RWPE2 (cell line): ENCODE measurements around the gene TMEM45B.
A peak's percentile ranks its signal among the peaks of the same experiment; 100 is the strongest.

Experiments
- ATAC-seq: fragments of 200-7000 bp; cut with Tn5 transposase; 3 replicates; pipeline ENCODE4 v1.9.1; 2021; ENCODE audit warnings: low read depth
- DNase-seq: peaks from one replicate; pipeline ENCODE4 v3.0.0-alpha.2; 2020; ENCODE audit warnings: low spot score
- H3K27ac ChIP-seq: fragments of 450-650 bp; 2 replicates; pipeline ENCODE4 v1.5.1; 2017; ENCODE audit warnings: mild to moderate bottlenecking; ENCODE audit not compliant: poor library complexity, severe bottlenecking
- H3K27me3 ChIP-seq: fragments of 250-450 bp; sonication (Bioruptor Pico); 2 replicates; pipeline ENCODE4 v1.5.1; 2021; ENCODE audit warnings: mild to moderate bottlenecking, moderate library complexity; ENCODE audit not compliant: insufficient read depth, poor library complexity, severe bottlenecking
- H3K36me3 ChIP-seq: fragments of 250-450 bp; sonication (Bioruptor Pico); 2 replicates; pipeline ENCODE4 v1.5.1; 2020; ENCODE audit warnings: low read depth, mild to moderate bottlenecking, moderate library complexity
- H3K4me1 ChIP-seq: fragments of 250-450 bp; sonication (Bioruptor Pico); 2 replicates; pipeline ENCODE4 v1.5.1; 2021; ENCODE audit warnings: mild to moderate bottlenecking, moderate library complexity; ENCODE audit not compliant: insufficient read depth, poor library complexity, severe bottlenecking
- H3K4me3 ChIP-seq: fragments of 250-450 bp; sonication (Bioruptor Pico); 2 replicates; pipeline ENCODE4 v1.5.1; 2021; ENCODE audit warnings: mild to moderate bottlenecking, moderate library complexity; ENCODE audit not compliant: severe bottlenecking
- H3K9me3 ChIP-seq: fragments of 250-450 bp; sonication (Bioruptor Pico); 2 replicates; pipeline ENCODE4 v1.5.1; 2021; ENCODE audit warnings: mild to moderate bottlenecking, moderate library complexity; ENCODE audit not compliant: severe bottlenecking
- TF ChIP-seq, protein P1 (sequence below): fragments of 450-650 bp; IDR thresholded peaks from one replicate; pipeline ENCODE4 v1.5.1; 2017; ENCODE audit warnings: mild to moderate bottlenecking, moderate library complexity; ENCODE audit not compliant: poor library complexity, severe bottlenecking

TMEM45B gene

DNA sequence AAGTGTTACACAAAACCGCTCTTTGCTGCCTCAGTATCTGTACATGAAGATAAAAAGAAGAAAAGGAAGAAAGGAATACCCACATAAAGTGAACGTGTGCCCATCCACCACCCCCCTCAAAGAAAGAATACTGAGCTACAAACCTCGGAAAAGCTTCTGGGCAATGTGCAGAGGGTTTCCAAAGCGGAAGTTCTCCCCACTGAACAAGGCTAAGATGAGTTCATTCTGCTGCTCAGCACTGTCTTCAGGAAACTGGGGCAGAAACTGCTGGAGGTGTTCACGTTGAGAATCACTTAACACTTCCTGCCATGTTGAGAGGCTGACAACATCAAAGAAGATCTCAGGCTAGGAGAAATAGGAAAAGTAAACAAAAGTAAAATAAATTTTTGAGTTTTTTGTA, 72.8 kb downstream of the TMEM45B start:
- H3K36me3 ChIP-seq: peaks cover 96% of the 10 kb centered on the region
- ATAC-seq (no peak), DNase-seq (no peak)
- TF ChIP-seq, protein P1, sequence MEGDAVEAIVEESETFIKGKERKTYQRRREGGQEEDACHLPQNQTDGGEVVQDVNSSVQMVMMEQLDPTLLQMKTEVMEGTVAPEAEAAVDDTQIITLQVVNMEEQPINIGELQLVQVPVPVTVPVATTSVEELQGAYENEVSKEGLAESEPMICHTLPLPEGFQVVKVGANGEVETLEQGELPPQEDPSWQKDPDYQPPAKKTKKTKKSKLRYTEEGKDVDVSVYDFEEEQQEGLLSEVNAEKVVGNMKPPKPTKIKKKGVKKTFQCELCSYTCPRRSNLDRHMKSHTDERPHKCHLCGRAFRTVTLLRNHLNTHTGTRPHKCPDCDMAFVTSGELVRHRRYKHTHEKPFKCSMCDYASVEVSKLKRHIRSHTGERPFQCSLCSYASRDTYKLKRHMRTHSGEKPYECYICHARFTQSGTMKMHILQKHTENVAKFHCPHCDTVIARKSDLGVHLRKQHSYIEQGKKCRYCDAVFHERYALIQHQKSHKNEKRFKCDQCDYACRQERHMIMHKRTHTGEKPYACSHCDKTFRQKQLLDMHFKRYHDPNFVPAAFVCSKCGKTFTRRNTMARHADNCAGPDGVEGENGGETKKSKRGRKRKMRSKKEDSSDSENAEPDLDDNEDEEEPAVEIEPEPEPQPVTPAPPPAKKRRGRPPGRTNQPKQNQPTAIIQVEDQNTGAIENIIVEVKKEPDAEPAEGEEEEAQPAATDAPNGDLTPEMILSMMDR: no peak
- H3K4me1 ChIP-seq: no peaks in the 10 kb centered on the region
- no peak overlapping the region for H3K27ac ChIP-seq
- no peak overlapping the region for H3K4me3 ChIP-seq
- H3K9me3 ChIP-seq: no peaks in the 10 kb centered on the region
- H3K27me3 ChIP-seq: no peaks in the 10 kb centered on the region

DNA sequence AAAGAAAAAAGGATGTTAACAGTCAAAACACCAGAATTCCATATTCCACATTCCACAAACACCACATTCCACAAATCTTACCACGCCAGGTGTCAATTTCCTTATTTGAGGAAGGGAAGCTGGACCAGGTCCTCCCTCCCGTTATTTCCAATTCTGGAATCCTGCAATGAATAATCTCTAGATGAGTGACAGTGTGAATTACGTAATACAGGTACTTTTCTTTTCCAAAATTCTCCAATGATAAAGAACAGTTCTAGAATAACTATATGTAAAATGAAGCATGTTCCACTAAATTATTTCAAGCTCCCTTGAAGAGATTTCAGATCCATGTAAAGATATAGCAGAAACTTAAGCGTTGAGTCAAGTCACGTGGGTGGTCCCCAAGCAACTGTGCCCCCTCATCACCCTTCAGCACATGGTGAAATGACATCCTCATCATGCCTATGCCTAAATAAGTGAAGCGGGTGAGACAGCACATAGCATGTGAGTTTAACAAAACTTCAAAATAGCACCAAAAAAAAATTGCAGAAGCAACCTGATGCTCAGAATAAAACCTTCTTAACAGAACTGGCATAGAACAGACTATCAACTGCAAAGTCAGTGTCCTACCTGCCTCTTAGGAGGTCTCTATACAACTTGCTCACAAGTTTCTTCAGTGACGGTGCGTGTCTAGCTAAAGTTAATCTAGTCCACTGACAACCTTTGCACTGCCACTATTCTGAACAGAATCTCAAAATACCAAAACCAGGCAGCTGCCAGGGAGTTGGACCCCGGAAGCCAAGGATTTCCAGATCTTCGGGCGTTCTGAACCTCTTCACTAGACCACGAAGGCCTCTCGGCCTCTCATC, 78.9 kb downstream of the TMEM45B start:
- no peaks in the 10 kb centered on the region for H3K27me3 ChIP-seq
- ATAC-seq: peak; percentile 21; the same call in 2 of the 3 replicates
- DNase-seq: no peak
- H3K4me1 ChIP-seq: peaks cover 7% of the 10 kb centered on the region
- H3K4me3 ChIP-seq: peak overlapping the region; percentile 58
- H3K9me3 ChIP-seq: no peaks in the 10 kb centered on the region
- peak overlapping the region; percentile 46 for H3K27ac ChIP-seq
- TF ChIP-seq, protein P1: no peak
- peaks cover 36% of the 10 kb centered on the region for H3K36me3 ChIP-seq

DNA sequence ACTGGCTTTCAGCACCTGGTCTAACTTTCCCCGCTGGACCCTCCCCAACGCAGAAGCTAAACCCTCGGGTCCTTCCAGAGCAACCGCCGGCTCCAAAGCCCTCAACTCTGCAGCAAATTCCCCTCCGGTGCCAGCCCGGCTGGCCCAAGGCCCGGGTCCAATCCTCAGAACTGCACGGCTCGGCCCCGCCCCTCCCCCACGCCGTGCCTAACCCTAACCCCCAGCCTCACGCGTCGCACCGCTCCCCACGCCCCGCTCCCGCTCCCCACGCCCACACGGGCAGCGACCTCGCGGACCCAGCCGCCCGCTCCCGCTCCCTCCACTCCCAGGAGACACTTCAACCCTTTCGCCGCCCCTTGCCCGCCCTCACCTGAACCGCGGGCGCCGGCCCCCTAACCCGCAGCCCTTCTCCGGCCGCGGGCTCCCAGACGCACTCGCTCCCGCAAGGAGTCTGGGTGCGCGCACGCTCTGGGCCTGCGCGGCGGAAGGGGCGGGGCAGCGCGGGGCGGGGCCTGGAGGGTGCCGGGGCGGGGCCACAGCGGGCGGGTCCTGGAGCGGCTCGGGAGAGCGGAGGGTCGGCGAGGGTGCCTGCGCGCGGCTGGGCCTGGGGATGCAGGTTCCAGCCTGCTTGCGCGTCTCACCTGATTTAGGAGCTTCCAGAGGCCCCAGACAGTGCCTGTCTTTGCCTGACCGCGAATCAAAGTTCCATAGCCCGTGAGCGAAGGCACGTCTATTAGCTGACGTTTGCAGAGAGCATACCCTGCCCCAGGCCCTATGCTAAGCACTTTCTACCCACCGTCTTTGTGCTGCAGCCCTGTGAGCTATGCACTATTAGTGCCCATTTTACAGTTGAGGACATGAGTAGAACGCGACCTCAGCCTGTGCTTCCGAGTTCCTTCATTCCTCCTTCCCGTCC, 79.7 kb downstream of the TMEM45B start, which contains the start of gene NFRKB:
Gene NFRKB (minus strand): TSS at position 453 of the 916 bp plus-strand sequence. CDS start 2,729 bp downstream, outside the sequence.
- Histone ChIP-seq H3K4me1 (peaks cover 7% of the 10 kb centered on the region), H3K4me3 (peak within 1 kb of the TSS; percentile 58), H3K9me3 (no peaks in the 10 kb centered on the region), H3K27ac (peak within 1 kb of the TSS; percentile 46), H3K36me3 (peaks cover 29% of the 10 kb centered on the region), H3K27me3 (no peaks in the 10 kb centered on the region)
- peak; percentile 95 for ATAC-seq
- TF ChIP-seq, protein P1: no peak
- DNase-seq: peak; percentile 72

DNA sequence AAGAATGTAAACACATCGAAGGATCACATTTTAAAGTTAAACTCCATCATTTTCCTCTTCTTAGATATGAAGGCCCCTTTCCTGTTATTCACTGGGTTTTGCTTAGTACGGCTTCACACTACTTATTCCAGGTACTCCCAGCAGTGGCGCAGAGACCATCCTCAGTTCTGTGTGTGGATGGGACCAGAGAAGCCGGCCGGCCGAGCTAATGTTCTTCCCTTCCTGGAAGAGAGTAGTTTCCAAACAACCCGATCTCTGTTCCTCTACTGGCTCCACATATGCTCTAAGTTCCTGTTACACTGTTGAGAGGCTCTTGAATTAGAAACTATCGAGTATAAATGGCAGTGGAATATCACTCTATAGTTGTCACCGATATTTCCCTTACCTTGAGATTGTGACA, 80.4 kb downstream of the TMEM45B start:
- ATAC-seq (no peak), DNase-seq (no peak)
- H3K27me3 ChIP-seq: no peaks in the 10 kb centered on the region
- H3K4me3 ChIP-seq: peak overlapping the region; percentile 58
- H3K36me3 ChIP-seq: peaks cover 29% of the 10 kb centered on the region
- peaks cover 7% of the 10 kb centered on the region for H3K4me1 ChIP-seq
- TF ChIP-seq, protein P1: no peak
- H3K27ac ChIP-seq: peak overlapping the region; percentile 46
- no peaks in the 10 kb centered on the region for H3K9me3 ChIP-seq
